HG02610 (cell line): ENCODE data around the gene TUBD1.
"Not testable (repeated sequence)": the region's sequence is repeated elsewhere in the genome, so short reads cannot be mapped to it uniquely, and the experiment has no call there.

ENCODE experiments used
- ATAC-seq: cut with Tn5 transposase; IDR thresholded peaks from one replicate; pipeline ENCODE4 v1.9.1; 2021; ENCODE audit warnings: mild to moderate bottlenecking, moderate library complexity; ENCODE audit not compliant: unreplicated experiment

The TUBD1 gene, protein sequence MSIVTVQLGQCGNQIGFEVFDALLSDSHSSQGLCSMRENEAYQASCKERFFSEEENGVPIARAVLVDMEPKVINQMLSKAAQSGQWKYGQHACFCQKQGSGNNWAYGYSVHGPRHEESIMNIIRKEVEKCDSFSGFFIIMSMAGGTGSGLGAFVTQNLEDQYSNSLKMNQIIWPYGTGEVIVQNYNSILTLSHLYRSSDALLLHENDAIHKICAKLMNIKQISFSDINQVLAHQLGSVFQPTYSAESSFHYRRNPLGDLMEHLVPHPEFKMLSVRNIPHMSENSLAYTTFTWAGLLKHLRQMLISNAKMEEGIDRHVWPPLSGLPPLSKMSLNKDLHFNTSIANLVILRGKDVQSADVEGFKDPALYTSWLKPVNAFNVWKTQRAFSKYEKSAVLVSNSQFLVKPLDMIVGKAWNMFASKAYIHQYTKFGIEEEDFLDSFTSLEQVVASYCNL

DNA sequence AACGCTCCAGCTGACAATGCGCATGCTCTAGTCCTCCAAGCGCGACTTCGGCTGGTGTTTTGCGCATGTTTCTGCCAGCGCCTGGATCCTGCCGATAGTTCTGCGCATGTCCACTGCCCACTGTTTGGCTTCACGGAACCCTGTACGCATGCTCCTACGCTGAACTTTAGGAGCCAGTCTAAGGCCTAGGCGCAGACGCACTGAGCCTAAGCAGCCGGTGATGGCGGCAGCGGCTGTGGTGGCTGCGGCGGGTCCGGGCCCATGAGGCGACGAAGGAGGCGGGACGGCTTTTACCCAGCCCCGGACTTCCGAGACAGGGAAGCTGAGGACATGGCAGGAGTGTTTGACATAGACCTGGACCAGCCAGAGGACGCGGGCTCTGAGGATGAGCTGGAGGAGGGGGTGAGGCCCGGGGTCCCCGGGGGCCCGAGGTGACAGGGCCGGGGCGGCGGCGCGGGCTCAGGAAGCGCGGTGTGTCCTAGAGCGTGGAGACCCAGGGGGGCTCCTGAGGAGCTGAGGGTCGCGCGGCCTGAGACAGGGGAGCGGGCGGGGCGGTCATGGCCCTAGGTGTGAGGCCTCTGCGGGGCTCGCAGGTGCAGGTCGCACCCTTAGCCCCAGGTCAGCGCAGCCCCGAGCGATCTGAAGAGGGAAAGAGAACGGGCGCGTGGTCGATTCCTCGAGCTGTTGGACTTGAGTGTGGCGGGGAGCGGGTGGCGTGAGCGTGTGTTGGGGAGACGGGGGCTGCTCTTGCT, at the start of gene TUBD1, which contains the start of gene RPS6KB1:
TSS of gene TUBD1 (minus strand) at position 20 of the 752 bp plus-strand sequence. CDS start 1,941 bp downstream, outside the sequence.
TSS of gene RPS6KB1 (plus strand) at position 198 of the 752 bp plus-strand sequence. CDS start at position 262, 64 bp downstream.
- ATAC-seq = peak; percentile 88

DNA sequence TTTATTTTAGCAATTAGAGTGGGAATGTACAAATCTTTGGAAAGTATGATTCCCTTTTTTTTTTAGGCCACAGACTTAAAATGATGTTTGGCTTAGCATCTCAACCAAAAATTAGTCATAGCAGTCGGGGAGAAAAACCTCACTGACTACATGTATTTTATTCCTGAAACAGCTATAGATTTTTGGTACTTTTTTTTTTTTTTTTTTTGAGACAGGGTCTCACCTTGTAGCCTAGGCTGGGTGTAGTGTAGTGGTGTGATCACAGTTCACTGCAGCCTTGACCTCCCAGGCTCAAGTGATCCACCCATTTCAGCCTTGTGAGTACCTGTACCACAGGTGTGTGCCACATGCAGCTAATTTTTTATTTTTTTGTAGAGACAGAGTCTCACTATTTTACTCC, 48.4 kb upstream of the TUBD1 start:
- no peak for ATAC-seq

DNA sequence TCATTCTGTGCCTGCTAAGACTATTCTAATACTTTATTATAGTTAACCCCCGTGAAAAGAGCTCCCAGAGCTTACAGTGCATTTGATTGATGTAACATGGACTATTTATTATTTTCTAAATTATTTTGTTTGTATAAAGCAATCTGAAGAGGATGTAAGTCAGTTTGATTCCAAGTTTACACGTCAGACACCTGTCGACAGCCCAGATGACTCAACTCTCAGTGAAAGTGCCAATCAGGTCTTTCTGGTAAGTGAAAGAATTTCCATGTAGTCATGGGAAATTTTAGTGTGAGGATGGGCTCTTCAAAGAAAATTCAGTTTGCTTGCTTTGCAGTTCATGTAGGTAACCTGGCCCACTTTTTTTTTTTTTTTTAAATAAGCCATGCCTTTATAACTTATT, 48.0 kb upstream of the TUBD1 start:
- ATAC-seq = not testable (repeated sequence)

DNA sequence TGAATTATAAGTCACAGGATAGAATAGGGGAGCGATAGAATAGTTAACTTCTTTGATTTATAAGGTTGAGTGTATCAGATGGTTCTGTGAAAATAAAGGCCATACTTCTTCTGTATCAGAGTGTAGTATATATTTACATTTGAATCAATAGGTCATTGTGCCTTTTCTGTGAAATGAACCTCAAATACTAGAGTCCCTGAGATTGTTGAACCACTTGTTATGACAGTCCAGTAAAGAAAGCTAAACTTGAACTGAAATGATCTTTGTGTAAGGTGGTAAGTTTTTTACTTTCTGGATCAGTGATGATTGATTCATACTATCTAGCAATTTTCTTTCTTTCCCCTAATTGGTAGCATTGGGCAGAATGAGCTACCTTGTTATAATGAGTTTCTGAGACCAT, 40.6 kb upstream of the TUBD1 start:
- ATAC-seq = not testable (repeated sequence)

DNA sequence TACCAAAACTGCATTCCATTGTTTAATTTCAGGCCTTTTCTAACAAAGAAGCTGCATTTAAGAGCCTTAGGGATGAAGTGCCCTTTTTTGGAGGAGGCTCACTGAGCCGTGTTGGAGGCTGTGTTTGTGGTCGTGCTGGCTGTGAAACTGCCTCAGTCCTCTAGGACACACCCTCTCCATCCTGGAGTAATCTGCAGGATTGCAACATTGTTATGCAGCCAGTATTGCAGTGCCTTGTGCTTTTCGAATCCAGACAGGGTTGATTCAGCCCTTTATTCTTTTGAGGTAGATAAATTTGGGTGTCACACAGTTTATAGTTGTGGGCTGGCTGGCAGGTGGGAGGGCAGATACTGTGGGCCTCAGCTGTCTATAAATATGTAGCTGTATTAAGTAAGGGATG, 38.0 kb upstream of the TUBD1 start:
- ATAC-seq = not testable (repeated sequence)

DNA sequence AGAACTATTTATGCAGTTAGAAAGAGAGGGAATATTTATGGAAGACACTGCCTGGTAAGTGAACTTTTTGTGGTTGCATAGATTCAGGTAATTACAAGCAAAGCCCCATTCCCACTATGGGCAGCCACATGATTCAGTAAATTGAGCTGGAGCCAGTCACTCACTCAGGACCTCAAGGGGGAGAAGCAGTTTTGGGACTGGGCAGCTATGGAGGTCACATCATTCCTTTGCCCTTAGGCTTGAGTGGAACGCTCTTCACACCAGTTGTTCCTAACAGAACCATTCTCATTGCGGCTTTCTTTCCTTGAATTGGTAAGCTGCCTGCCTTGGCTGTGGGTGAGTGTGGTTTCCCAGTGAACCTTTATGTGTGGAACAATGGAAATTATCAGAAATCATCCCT, 37.4 kb upstream of the TUBD1 start:
- not testable (repeated sequence) for ATAC-seq

DNA sequence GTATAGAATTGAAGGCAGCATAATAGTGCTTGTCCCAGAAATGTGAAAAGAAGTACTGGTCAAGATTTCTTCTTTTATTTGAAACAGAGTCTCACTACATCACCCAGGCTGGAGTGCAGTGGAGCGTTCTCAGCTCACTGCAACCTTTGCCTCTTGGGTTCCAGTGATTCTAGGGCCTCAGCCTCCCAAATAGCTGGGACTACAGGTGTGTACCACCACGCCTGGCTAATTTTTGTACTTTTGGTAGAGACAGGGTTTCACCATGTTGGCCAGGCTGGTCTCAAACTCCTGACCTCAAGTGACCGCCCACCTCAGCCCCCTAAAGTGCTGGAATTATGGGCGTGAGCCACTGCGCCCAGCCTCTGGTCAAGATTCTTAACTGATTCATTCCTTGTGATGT, 27.9 kb upstream of the TUBD1 start:
- not testable (repeated sequence) for ATAC-seq

DNA sequence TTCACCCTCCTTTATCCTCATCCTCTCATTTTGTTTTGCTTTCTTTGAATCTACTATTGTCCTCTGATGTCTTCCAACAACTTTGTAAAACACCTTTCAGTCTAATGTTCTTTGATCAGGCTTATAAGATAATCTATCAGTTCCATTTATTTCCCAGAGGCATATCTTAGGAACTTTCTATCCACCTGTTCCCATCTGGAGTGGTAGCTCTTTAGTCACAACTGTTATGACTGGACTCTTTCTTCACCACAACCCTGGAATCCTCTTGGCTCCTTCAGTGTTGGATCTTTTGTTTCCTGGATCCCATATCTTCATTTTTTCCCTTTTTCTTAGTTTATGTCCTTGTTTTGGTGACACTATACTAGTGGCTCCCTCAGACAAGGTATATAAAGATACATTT, 23.7 kb upstream of the TUBD1 start:
- ATAC-seq = no peak

DNA sequence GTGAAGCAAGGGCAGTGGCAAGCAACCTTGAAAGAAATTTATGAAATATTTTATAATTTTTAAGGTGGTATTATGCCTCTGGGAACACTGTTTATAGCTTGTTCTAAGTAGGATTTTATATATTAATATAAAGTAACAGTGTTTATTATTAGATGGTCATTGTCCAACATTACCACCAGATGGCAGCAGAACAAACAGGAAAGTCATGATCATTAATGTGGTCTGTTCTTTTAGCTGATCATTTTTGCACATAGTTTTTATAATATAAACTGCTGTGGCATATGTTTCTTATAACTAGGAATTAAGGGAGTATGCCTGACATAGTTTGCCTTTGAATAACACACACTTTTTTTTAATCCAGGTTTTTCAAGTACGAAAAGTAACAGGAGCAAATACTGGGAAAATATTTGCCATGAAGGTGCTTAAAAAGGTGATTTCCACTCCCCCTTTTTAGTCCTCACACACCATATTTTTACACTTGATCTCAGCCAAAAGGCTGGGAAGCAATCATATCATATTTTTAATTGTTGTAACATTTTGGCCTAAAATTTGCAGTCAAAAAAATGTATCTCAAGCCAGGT, 21.6 kb upstream of the TUBD1 start:
- no peak for ATAC-seq

DNA sequence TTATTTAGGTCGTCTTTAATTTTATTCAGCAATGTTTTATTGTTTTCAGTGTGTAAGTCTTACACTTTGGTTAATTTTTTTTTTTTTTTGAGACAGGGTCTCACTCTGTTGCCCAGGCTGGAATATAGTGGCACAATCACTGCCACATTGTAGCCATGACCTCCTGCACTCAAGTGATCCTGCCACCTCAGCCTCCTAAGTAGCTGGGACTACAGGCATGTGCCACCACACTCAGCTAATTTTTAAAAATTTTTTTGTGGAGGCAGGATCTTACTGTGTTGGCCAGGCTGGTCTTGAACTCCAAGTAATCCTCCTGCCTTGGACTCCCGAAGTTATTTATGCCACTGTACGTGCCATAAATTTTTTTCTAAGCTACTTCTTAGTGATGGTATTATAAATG, 14.7 kb upstream of the TUBD1 start:
- ATAC-seq = no peak

DNA sequence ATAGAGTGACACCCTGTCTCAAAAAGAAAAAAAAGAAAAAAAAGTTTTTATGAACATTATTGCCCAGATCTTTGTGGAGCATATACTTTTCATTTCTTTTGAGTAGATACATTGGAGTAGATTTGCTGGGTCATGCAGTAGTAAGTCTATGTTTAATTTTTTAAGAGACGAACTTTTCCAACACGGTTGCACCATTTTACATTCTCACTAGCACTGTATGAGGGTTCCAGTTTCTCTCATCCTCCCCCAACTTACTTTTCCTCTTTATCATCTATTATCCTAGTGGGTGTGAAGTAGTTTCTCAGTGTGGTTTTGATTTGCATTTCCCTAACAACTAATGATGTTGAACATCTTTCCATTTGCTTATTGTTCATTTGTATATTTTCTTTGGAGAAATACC, 10.7 kb upstream of the TUBD1 start:
- no peak for ATAC-seq

DNA sequence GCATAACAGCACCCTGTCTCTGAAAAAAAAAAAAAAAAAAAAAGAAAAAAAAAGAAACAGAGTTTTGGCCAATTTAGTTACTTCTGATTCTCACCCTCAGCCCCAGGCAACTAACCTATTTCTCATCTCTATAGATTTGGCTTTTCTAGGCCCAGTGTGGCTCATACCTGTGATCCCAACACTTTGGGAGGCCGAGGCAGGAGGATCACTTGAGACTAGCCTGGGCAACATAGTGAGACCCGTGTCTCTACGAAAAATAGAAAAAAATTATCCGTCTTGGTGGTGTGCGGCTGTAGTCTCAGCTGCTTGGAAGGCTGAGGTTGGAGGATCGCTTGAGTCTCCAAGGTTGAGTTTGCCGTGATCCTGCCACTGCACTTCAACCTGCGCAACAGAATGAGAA, 8.9 kb upstream of the TUBD1 start:
- no peak for ATAC-seq

DNA sequence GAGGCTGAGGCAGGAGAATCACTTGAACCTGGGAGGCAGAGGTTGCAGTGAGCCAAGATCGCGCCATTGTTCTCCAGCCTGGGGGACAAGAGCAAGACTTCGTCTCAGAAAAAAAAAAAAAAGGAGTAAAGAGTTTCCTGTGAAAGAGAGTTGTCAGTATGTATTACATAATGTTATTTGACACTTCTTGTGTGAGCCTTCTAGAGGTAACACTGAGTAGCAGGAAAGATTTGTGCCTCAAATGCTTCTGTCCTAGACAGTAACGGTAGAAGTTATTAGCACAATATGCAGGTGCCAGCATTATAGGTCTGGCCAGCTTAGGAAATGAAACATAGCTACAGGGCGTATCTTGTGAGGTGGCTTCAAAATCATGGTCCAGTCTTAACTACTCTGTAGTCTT, 6.4 kb upstream of the TUBD1 start:
- ATAC-seq = no peak

DNA sequence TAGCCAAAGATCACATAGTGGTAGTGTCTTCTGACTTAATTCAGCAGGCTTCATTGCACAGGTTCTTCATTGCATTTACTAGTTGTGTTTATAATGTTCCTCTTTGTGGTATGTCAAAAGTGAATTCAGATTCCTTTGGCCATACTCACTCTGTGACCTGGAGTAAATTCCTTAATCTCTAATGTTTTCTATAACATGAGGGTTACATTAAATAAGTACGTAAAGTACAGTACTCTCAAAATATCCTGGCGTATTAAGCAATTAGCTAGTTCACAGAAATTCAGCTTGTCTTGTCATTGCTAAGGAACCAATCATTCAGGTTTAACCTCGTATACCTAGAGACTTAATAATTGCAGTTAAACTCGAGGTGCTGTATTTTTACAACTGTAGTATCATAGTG, 4.3 kb upstream of the TUBD1 start:
- ATAC-seq = no peak

DNA sequence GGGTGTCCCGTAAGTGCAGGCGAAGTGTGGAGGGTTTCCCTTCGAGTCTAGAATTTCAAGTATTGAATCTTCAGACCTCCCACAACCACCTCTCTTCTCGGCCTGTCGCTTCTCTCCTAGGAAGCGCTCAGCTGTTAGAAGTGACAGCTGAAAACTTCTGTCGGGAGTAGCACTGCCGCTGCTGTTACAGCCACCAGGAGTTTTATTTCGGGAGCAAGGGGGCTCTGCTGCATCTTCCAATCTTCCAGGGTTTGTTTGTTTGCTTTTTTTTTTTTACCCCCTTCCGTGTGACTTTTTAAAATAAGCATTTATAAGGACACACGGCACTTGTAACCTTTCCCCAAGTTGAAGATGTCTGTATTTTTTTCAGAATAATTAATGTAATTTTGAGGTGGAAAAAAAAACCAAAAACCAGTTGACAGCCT, 945 bp upstream of the TUBD1 start:
- no peak for ATAC-seq

DNA sequence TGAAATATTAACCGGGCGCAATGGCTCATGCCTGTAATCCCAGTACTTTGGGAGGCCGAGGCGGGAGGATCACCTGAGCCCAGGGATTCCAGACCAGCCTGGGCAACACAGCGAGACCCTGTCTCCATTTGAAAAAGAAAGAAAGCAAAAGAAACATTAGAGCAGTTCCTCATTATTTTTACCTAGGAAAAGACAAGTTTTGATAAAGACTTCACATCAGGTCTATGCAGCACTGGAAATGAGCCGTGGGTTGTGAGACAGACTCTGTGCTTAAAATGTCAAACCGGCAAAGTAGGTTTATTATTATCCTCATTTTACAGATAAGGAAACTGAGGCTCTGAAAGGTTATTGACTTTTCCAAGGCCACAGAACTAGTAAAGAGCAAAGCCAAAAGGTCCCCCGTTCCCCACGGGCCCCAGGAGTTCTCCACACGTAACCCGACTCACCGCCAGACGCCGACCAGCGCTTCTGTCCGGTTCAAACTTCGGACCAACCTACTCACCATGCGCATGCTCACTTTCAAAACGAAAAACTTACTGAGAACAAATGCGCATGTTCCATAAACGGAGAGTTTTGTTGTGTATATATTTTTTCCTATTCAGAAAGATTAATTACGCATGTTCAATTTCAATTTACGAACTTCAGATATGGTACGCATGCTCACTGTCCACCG, 356 bp downstream of the TUBD1 start:
- ATAC-seq = peak; percentile 50

DNA sequence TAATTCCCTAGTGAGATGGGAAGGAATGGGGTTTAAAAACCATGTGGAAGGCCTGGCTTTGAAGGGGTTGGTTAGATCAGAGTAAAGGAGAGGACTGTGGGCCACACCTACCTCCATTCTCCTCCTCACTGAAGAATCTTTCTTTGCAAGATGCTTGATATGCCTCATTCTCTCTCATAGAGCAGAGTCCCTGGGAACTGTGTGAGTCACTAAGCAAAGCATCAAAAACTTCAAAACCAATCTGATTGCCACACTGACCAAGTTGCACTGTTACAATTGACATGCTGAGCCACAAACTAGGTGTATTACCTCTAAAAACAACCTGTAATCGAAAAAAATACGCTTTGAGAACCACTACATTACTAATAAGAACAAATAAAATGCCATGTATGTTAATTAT, 2.0 kb downstream of the TUBD1 start:
- ATAC-seq = no peak

DNA sequence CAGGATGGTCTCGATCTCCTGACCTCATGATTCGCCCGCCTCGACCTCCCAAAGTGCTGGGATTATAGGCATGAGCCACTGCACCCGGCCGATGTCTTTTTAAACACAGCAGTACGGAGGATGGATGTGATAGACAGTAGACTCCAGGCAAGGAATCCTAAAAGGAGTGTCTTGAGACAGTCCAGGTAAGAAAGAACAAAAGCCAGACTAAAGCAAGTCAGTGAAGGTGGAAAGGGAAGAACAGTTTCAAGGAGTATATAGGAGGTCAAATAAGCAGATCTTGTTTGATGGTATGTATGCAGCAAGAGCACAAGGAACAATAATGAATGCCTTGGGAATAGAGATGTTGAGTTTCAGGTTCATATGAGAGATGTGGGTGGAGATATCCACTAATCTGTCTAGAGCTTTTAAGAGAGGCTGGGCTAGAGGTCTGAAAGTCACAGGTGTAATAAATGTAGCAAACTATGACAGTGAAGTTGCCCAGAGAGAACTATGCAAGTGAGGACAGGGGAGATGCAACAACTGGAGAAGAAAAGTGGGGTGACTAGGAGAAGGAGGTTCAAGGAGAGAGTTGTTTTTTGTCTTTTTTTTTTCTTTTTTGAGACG, 4.5 kb downstream of the TUBD1 start:
- no peak for ATAC-seq

DNA sequence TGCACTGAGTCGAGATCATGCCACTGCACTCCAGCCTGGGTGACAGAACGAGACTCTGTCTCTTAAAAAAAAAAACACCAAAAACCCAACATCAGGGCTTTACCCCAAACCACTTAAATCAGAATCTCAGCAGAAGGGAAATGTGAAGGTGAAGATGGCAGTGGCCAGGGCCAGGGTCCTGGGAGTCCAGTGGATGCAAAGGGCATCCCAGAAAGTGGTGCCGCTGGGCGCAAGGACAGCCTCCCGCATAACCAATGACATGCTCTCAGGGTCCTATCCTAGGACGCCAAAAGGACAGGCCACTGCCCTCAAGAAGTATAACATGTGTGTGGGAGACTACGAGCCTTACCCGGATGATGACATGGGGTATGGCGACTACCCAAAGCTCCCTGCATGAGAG, 7.9 kb downstream of the TUBD1 start:
- ATAC-seq = no peak

DNA sequence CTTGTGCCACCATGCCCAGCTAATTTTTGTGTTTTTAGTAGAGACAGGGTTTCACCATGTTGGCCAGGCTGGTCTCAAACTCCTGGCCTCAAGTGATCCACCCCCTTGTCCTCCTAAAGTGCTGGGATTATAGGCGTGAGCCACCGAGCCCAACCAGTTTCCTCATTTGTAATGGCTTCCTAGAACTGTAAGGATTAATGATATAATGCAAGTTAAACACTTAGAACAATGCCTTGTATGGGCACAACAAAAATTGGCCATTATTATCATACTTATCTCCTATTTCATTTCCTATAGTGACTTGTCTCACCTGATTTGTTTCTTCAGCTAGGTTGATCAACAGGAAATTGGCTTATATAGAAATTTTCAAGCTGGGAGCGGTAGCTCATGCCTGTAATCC, 14.1 kb downstream of the TUBD1 start:
- no peak for ATAC-seq

DNA sequence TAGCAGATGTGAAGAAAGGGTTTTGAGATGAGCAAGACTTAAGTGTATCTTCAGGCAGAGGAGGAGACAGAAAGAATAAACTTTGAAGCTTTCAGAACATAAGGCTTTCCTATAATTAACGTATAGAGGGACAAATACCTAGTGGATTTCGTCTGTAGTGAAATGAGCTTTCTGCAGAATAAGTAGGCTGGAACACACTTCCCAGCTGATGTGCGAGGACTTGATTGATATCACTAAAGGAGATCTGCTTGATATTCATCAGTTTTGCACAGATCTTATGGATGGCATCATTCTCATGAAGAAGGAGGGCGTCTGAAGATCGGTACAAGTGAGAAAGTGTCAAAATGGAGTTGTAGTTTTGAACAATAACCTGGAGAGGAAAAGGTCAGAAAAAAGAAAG, 14.8 kb downstream of the TUBD1 start:
- no peak for ATAC-seq
